SK-N-SH treated with all-trans-retinoic acid at 6 μM for 48 hours (cell line): ENCODE results near the gene SUCO.

Experiments used
- ATAC-seq: fragments of 200-7000 bp; cut with Tn5 transposase; 3 replicates; pipeline ENCODE4 v1.9.1; 2020; ENCODE audit warnings: mild to moderate bottlenecking, moderate library complexity
- ARNTL ChIP-seq: fragments of 450-650 bp; formaldehyde crosslinking; IDR thresholded peaks from 2 replicates; pipeline ENCODE4 v1.5.0; 2020; ENCODE audit warnings: low read depth, mild to moderate bottlenecking, moderate library complexity, borderline replicate concordance
- BACH2 ChIP-seq: fragments of 250-450 bp; sonication (Bioruptor Pico); IDR thresholded peaks from 2 replicates; pipeline ENCODE4 v1.9.0; 2021; ENCODE audit warnings: mild to moderate bottlenecking, borderline replicate concordance
- CSDC2 ChIP-seq: fragments of 250-450 bp; sonication (Bioruptor Pico); IDR thresholded peaks from 2 replicates; pipeline ENCODE4 v1.5.0; 2020; ENCODE audit warnings: mild to moderate bottlenecking, moderate library complexity
- ESRRG ChIP-seq: fragments of 250-450 bp; sonication (Bioruptor Pico); IDR thresholded peaks from 2 replicates; pipeline ENCODE4 v1.6.1; 2021; ENCODE audit warnings: mild to moderate bottlenecking
- GLIS3 ChIP-seq: fragments of 250-450 bp; sonication (Bioruptor Pico); IDR thresholded peaks from 2 replicates; pipeline ENCODE4 v1.5.0; 2020; ENCODE audit warnings: mild to moderate bottlenecking, moderate library complexity
- ISL1 ChIP-seq: fragments of 250-450 bp; sonication (Bioruptor Pico); IDR thresholded peaks from 2 replicates; pipeline ENCODE4 v2.1.2; 2022; ENCODE audit warnings: mild to moderate bottlenecking, moderate library complexity
- OSR1 ChIP-seq: fragments of 250-450 bp; sonication (Bioruptor Pico); IDR thresholded peaks from 2 replicates; pipeline ENCODE4 v1.8.0; 2022; ENCODE audit warnings: moderate library complexity, mild to moderate bottlenecking, inconsistent platforms
- PPARA ChIP-seq: fragments of 250-450 bp; sonication (Bioruptor Pico); IDR thresholded peaks from 2 replicates; pipeline ENCODE4 v1.5.0; 2020; ENCODE audit warnings: mild to moderate bottlenecking, borderline replicate concordance
- RARB ChIP-seq: fragments of 250-450 bp; sonication (Bioruptor Pico); IDR thresholded peaks from 2 replicates; pipeline ENCODE4 v1.8.0; 2021; ENCODE audit warnings: mild to moderate bottlenecking, moderate library complexity
- SNAI2 ChIP-seq: fragments of 250-450 bp; sonication (Bioruptor Pico); IDR thresholded peaks from 2 replicates; pipeline ENCODE4 v1.5.0; 2020; ENCODE audit warnings: mild to moderate bottlenecking, moderate library complexity
- TCF4 ChIP-seq: fragments of 250-450 bp; sonication (Bioruptor Pico); IDR thresholded peaks from 2 replicates; pipeline ENCODE4 v1.8.0; 2021; ENCODE audit warnings: mild to moderate bottlenecking, moderate library complexity, borderline replicate concordance
- TOX ChIP-seq: fragments of 250-450 bp; sonication (Bioruptor Pico); IDR thresholded peaks from 2 replicates; pipeline ENCODE4 v1.8.0; 2021; ENCODE audit warnings: mild to moderate bottlenecking, moderate library complexity, borderline replicate concordance
- ZC3H10 ChIP-seq: fragments of 250-450 bp; sonication (Bioruptor Pico); IDR thresholded peaks from 2 replicates; pipeline ENCODE4 v1.5.1; 2021; ENCODE audit warnings: mild to moderate bottlenecking, moderate library complexity
- ZFP3 ChIP-seq: fragments of 250-450 bp; sonication (Bioruptor Pico); IDR thresholded peaks from 2 replicates; pipeline ENCODE4 v1.5.0; 2020; ENCODE audit warnings: mild to moderate bottlenecking, moderate library complexity
- ZFP30 ChIP-seq: fragments of 450-650 bp; formaldehyde crosslinking; IDR thresholded peaks from 2 replicates; pipeline ENCODE4 v1.5.0; 2022; ENCODE audit warnings: mild to moderate bottlenecking, moderate library complexity
- ZNF70 ChIP-seq: fragments of 450-650 bp; formaldehyde crosslinking; IDR thresholded peaks from 2 replicates; pipeline ENCODE4 v1.5.0; 2020; ENCODE audit warnings: mild to moderate bottlenecking, moderate library complexity
- ZNF8 ChIP-seq: fragments of 450-650 bp; formaldehyde crosslinking; IDR thresholded peaks from 2 replicates; pipeline ENCODE4 v1.5.0; 2020; ENCODE audit warnings: mild to moderate bottlenecking, moderate library complexity
- TF ChIP-seq, protein P1 (sequence below): fragments of 250-450 bp; sonication (Bioruptor Pico); IDR thresholded peaks from 2 replicates; pipeline ENCODE4 v1.5.0; 2020; ENCODE audit warnings: mild to moderate bottlenecking, moderate library complexity
- TF ChIP-seq, protein P2 (sequence below): fragments of 250-450 bp; sonication (Bioruptor Pico); IDR thresholded peaks from 2 replicates; pipeline ENCODE4 v1.8.0; 2021; ENCODE audit warnings: low read depth, mild to moderate bottlenecking, moderate library complexity, borderline replicate concordance
- TF ChIP-seq, protein P3 (sequence below): fragments of 250-450 bp; sonication (Bioruptor Pico); IDR thresholded peaks from 2 replicates; pipeline ENCODE4 v1.8.0; 2020; ENCODE audit warnings: mild to moderate bottlenecking, moderate library complexity, borderline replicate concordance
- TF ChIP-seq, protein P4 (sequence below): fragments of 250-450 bp; sonication (Bioruptor Pico); IDR thresholded peaks from 2 replicates; pipeline ENCODE4 v1.5.1; 2020; ENCODE audit warnings: low read depth, mild to moderate bottlenecking, moderate library complexity
- TF ChIP-seq, protein P5 (sequence below): fragments of 250-450 bp; sonication (Bioruptor Pico); IDR thresholded peaks from 2 replicates; pipeline ENCODE4 v1.5.1; 2021; ENCODE audit warnings: mild to moderate bottlenecking, moderate library complexity

SUCO gene

DNA sequence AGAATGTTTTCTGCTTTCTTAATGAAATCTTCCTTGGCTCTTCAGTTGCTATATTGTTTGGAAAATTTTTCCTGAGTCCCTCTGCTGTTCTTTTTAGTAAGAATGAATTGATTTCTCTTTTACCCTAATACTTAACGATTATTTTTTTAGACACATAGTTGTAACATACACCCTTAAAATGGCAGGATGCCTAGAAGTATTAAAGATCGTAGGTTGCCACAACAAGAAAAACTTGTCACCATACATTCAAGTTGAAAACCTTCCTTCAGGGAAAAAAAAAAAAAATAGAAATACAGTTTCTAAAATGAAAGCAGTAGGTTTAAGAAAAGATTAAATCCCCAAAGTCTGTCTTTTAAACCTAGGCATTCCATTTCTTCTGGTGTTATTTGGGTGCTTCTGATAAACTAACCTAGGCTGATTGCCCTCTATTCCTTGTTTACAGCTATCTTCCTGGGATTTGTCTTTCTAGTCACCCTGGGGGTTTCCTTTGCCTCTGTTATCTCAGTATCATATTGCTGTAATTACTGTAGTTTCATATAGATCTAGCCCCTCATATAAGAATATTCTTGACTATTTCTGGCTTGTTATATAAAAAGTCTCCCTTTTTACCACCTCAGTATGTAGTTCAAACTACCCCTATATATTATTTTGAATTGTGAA is 16.8 kb downstream of the SUCO start:
- TF ChIP-seq, protein P1, sequence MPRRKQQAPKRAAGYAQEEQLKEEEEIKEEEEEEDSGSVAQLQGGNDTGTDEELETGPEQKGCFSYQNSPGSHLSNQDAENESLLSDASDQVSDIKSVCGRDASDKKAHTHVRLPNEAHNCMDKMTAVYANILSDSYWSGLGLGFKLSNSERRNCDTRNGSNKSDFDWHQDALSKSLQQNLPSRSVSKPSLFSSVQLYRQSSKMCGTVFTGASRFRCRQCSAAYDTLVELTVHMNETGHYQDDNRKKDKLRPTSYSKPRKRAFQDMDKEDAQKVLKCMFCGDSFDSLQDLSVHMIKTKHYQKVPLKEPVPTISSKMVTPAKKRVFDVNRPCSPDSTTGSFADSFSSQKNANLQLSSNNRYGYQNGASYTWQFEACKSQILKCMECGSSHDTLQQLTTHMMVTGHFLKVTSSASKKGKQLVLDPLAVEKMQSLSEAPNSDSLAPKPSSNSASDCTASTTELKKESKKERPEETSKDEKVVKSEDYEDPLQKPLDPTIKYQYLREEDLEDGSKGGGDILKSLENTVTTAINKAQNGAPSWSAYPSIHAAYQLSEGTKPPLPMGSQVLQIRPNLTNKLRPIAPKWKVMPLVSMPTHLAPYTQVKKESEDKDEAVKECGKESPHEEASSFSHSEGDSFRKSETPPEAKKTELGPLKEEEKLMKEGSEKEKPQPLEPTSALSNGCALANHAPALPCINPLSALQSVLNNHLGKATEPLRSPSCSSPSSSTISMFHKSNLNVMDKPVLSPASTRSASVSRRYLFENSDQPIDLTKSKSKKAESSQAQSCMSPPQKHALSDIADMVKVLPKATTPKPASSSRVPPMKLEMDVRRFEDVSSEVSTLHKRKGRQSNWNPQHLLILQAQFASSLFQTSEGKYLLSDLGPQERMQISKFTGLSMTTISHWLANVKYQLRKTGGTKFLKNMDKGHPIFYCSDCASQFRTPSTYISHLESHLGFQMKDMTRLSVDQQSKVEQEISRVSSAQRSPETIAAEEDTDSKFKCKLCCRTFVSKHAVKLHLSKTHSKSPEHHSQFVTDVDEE (CRISPR knock-in tag), result no peak
- TF ChIP-seq ESRRG (CRISPR knock-in tag), result no peak
- TF ChIP-seq RARB (CRISPR knock-in tag), result no peak
- TF ChIP-seq ZFP30 (CRISPR knock-in tag), result no peak
- TF ChIP-seq PPARA (CRISPR knock-in tag), result no peak
- TF ChIP-seq TCF4 (CRISPR knock-in tag), result no peak
- no peak for TF ChIP-seq GLIS3
- no peak for TF ChIP-seq ZNF8
- TF ChIP-seq, protein P2, sequence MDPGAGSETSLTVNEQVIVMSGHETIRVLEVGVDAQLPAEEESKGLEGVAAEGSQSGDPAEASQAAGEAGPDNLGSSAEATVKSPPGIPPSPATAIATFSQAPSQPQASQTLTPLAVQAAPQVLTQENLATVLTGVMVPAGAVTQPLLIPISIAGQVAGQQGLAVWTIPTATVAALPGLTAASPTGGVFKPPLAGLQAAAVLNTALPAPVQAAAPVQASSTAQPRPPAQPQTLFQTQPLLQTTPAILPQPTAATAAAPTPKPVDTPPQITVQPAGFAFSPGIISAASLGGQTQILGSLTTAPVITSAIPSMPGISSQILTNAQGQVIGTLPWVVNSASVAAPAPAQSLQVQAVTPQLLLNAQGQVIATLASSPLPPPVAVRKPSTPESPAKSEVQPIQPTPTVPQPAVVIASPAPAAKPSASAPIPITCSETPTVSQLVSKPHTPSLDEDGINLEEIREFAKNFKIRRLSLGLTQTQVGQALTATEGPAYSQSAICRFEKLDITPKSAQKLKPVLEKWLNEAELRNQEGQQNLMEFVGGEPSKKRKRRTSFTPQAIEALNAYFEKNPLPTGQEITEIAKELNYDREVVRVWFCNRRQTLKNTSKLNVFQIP, result no peak
- no peak for TF ChIP-seq BACH2 (CRISPR knock-in tag)
- no peak for TF ChIP-seq OSR1 (CRISPR knock-in tag)
- TF ChIP-seq CSDC2, result no peak
- TF ChIP-seq ARNTL (CRISPR knock-in tag), result no peak
- no peak for TF ChIP-seq TOX
- TF ChIP-seq ISL1 (CRISPR knock-in tag), result no peak
- no peak for TF ChIP-seq ZFP3 (CRISPR knock-in tag)
- TF ChIP-seq, protein P3, sequence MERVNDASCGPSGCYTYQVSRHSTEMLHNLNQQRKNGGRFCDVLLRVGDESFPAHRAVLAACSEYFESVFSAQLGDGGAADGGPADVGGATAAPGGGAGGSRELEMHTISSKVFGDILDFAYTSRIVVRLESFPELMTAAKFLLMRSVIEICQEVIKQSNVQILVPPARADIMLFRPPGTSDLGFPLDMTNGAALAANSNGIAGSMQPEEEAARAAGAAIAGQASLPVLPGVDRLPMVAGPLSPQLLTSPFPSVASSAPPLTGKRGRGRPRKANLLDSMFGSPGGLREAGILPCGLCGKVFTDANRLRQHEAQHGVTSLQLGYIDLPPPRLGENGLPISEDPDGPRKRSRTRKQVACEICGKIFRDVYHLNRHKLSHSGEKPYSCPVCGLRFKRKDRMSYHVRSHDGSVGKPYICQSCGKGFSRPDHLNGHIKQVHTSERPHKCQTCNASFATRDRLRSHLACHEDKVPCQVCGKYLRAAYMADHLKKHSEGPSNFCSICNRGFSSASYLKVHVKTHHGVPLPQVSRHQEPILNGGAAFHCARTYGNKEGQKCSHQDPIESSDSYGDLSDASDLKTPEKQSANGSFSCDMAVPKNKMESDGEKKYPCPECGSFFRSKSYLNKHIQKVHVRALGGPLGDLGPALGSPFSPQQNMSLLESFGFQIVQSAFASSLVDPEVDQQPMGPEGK (CRISPR knock-in tag), result no peak
- ATAC-seq, result no peak

DNA sequence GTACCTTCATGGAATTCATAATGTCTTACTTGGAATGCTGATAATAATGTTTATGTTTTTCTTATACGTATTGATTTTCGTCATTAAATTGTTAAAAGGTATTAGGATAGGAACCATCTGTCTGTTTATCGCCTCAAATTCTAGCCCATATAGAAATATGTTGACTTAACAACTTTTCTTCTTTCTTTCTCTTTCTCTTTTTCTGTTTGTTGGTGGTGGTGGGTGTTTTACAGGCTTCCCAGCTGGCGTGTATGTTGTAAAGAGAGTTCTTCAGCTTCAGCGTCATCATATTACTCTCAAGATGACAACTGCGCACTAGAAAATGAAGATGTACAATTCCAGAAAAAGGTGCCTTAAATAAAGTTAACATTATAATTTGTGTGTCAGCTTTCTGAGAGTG is 18.3 kb downstream of the SUCO start:
- TF ChIP-seq, protein P4, sequence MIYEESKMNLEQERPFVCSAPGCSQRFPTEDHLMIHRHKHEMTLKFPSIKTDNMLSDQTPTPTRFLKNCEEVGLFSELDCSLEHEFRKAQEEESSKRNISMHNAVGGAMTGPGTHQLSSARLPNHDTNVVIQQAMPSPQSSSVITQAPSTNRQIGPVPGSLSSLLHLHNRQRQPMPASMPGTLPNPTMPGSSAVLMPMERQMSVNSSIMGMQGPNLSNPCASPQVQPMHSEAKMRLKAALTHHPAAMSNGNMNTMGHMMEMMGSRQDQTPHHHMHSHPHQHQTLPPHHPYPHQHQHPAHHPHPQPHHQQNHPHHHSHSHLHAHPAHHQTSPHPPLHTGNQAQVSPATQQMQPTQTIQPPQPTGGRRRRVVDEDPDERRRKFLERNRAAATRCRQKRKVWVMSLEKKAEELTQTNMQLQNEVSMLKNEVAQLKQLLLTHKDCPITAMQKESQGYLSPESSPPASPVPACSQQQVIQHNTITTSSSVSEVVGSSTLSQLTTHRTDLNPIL (CRISPR knock-in tag), result no peak
- TF ChIP-seq PPARA (CRISPR knock-in tag), result no peak
- ATAC-seq, result no peak

DNA sequence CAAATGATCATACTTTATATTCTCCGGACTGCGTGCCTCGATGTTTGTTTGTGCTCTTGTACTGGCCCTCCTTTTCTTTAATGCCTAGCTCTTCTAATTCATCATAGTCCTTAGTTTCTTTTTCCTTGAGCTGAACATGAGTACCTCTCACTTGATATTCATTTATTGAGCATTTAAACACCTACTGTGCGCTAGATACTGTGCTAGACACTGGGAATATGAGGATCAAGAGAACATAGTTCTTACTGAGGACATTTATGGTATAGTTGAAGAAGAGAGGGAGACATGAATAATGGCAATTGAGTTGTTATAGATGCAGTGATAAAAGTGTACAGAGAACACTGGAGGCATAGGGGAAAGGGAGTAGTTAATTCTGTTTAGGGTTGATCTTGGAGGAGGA is 22.0 kb downstream of the SUCO start:
- ATAC-seq, result no peak
- TF ChIP-seq ZFP3 (CRISPR knock-in tag) (no peak), RARB (CRISPR knock-in tag) (no peak), PPARA (CRISPR knock-in tag) (no peak), TCF4 (CRISPR knock-in tag) (no peak), ZNF70 (CRISPR knock-in tag) (no peak), SNAI2 (CRISPR knock-in tag) (no peak), ZC3H10 (no peak), BACH2 (CRISPR knock-in tag) (no peak)
- TF ChIP-seq, protein P4 (CRISPR knock-in tag), result no peak
- TF ChIP-seq, protein P5, sequence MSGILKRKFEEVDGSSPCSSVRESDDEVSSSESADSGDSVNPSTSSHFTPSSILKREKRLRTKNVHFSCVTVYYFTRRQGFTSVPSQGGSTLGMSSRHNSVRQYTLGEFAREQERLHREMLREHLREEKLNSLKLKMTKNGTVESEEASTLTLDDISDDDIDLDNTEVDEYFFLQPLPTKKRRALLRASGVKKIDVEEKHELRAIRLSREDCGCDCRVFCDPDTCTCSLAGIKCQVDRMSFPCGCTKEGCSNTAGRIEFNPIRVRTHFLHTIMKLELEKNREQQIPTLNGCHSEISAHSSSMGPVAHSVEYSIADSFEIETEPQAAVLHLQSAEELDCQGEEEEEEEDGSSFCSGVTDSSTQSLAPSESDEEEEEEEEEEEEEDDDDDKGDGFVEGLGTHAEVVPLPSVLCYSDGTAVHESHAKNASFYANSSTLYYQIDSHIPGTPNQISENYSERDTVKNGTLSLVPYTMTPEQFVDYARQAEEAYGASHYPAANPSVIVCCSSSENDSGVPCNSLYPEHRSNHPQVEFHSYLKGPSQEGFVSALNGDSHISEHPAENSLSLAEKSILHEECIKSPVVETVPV (CRISPR knock-in tag), result no peak
- TF ChIP-seq, all 23 proteins: peak for 0
